Measurements from ENCODE around the gene ESCO1. TPM values are rescaled to one million over a fixed set of nuclear protein-coding genes. Genes with fewer than 3 reads are reported as not detected.

ESCO1 gene
- total and polyA plus RNA-seq, 2 of the 13 experiments (the other 11 are each of a cell fraction or from before 2014, with no cell fraction given), result 6.3 to 19.4 TPM

DNA sequence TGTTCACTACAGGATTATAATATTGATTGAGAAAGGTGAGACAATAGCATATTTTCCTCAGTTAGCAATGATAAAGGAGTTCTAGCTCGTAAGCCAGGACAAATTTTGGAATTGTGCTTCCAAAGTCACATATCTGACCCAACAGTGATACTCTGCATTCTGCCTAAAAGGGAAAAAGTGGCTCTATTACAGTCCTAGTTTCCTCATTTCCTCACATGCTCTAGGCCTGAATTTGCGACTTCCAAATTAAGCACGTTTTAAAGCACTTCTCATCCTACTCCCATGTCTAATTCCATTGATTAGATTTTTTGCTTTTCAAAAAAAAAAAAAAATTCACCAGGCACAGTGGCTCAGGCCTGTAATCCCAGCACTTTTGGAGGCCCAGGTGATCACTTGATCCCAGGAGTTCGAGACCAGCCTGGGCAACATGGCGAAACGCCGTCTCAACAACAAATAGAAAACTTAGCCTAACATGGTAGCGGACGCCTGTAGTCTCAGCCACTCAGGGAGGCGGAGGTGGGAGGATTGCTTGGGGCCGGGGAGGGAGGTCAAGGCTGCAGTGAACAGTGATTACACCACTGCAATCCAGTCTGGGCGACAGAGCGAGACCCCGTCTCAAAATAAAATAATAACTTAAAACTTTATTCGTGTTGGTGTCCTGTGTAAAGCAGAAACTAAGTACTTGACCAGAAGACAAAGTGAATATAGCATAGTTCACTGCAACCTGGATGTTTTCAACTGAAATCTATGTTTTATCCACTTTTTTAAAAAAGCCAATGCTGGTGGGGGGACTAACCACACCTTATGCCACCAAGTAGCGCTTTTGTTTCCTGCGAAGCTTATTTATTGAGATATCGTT, 1.5 kb downstream of the ESCO1 start (continued):
- TF ChIP-seq, protein P1, sequence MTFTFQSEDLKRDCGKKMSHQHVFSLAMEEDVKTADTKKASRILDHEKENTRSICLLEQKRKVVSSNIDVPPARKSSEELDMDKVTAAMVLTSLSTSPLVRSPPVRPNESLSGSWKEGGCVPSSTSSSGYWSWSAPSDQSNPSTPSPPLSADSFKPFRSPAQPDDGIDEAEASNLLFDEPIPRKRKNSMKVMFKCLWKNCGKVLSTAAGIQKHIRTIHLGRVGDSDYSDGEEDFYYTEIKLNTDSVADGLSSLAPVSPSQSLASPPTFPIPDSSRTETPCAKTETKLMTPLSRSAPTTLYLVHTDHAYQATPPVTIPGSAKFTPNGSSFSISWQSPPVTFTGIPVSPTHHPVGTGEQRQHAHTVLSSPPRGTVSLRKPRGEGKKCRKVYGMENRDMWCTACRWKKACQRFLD (CRISPR knock-in tag; IDR thresholded peaks at IDR 0.05; ENCODE audit: borderline replicate concordance), result no peak
- TF ChIP-seq, protein P2, sequence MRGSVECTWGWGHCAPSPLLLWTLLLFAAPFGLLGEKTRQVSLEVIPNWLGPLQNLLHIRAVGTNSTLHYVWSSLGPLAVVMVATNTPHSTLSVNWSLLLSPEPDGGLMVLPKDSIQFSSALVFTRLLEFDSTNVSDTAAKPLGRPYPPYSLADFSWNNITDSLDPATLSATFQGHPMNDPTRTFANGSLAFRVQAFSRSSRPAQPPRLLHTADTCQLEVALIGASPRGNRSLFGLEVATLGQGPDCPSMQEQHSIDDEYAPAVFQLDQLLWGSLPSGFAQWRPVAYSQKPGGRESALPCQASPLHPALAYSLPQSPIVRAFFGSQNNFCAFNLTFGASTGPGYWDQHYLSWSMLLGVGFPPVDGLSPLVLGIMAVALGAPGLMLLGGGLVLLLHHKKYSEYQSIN (CRISPR knock-in tag; IDR thresholded peaks at IDR 0.05; ENCODE audit: borderline replicate concordance), result no peak
- TF ChIP-seq MLLT10 (CRISPR knock-in tag; IDR thresholded peaks at IDR 0.05) (no peak), ZNF354B (CRISPR knock-in tag; IDR thresholded peaks at IDR 0.05) (no peak), RFX5 (IDR thresholded peaks at IDR 0.05; ENCODE audit: low read depth, low read length) (no peak), ATF7-NPFF (CRISPR knock-in tag; IDR thresholded peaks at IDR 0.05; ENCODE audit: low read depth) (no peak), ISL2 (CRISPR knock-in tag; IDR thresholded peaks at IDR 0.05) (no peak), SNAI1 (CRISPR knock-in tag; IDR thresholded peaks at IDR 0.05; ENCODE audit: borderline replicate concordance) (no peak), ZNF879 (CRISPR knock-in tag; IDR thresholded peaks at IDR 0.05) (no peak), TMF1 (CRISPR knock-in tag; IDR thresholded peaks at IDR 0.05; ENCODE audit: low read depth) (no peak), ZNF816 (CRISPR knock-in tag; IDR thresholded peaks at IDR 0.05; ENCODE audit: borderline replicate concordance) (no peak)
- TF ChIP-seq, protein P3, sequence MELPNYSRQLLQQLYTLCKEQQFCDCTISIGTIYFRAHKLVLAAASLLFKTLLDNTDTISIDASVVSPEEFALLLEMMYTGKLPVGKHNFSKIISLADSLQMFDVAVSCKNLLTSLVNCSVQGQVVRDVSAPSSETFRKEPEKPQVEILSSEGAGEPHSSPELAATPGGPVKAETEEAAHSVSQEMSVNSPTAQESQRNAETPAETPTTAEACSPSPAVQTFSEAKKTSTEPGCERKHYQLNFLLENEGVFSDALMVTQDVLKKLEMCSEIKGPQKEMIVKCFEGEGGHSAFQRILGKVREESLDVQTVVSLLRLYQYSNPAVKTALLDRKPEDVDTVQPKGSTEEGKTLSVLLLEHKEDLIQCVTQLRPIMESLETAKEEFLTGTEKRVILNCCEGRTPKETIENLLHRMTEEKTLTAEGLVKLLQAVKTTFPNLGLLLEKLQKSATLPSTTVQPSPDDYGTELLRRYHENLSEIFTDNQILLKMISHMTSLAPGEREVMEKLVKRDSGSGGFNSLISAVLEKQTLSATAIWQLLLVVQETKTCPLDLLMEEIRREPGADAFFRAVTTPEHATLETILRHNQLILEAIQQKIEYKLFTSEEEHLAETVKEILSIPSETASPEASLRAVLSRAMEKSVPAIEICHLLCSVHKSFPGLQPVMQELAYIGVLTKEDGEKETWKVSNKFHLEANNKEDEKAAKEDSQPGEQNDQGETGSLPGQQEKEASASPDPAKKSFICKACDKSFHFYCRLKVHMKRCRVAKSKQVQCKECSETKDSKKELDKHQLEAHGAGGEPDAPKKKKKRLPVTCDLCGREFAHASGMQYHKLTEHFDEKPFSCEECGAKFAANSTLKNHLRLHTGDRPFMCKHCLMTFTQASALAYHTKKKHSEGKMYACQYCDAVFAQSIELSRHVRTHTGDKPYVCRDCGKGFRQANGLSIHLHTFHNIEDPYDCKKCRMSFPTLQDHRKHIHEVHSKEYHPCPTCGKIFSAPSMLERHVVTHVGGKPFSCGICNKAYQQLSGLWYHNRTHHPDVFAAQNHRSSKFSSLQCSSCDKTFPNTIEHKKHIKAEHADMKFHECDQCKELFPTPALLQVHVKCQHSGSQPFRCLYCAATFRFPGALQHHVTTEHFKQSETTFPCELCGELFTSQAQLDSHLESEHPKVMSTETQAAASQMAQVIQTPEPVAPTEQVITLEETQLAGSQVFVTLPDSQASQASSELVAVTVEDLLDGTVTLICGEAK (IDR thresholded peaks at IDR 0.05), result no peak
- TF ChIP-seq, protein P3 (CRISPR knock-in tag; IDR thresholded peaks at IDR 0.05), result no peak; the same call in 1 of the 2 replicates
- TF ChIP-seq, protein P4, sequence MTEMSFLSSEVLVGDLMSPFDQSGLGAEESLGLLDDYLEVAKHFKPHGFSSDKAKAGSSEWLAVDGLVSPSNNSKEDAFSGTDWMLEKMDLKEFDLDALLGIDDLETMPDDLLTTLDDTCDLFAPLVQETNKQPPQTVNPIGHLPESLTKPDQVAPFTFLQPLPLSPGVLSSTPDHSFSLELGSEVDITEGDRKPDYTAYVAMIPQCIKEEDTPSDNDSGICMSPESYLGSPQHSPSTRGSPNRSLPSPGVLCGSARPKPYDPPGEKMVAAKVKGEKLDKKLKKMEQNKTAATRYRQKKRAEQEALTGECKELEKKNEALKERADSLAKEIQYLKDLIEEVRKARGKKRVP (CRISPR knock-in tag; IDR thresholded peaks at IDR 0.05), result no peak
- TF ChIP-seq, protein P5, sequence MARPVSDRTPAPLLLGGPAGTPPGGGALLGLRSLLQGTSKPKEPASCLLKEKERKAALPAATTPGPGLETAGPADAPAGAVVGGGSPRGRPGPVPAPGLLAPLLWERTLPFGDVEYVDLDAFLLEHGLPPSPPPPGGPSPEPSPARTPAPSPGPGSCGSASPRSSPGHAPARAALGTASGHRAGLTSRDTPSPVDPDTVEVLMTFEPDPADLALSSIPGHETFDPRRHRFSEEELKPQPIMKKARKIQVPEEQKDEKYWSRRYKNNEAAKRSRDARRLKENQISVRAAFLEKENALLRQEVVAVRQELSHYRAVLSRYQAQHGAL (CRISPR knock-in tag; IDR thresholded peaks at IDR 0.05; ENCODE audit: not compliant biosample characterization), result no peak
